SK-N-SH treated with all-trans-retinoic acid at 6 μM for 48 hours (cell line): Measurements from ENCODE around the gene QRFP.
"Not testable (repeated sequence)": the region's sequence is repeated elsewhere in the genome, so short reads cannot be mapped to it uniquely, and the experiment has no call there.

Experiments used
- ATAC-seq: fragments of 200-7000 bp; cut with Tn5 transposase; 3 replicates; pipeline ENCODE4 v1.9.1; 2020; ENCODE audit warnings: mild to moderate bottlenecking, moderate library complexity
- ARNTL ChIP-seq: fragments of 450-650 bp; formaldehyde crosslinking; IDR thresholded peaks from 2 replicates; pipeline ENCODE4 v1.5.0; 2020; ENCODE audit warnings: low read depth, mild to moderate bottlenecking, moderate library complexity, borderline replicate concordance
- BACH2 ChIP-seq: fragments of 250-450 bp; sonication (Bioruptor Pico); IDR thresholded peaks from 2 replicates; pipeline ENCODE4 v1.9.0; 2021; ENCODE audit warnings: mild to moderate bottlenecking, borderline replicate concordance
- CSDC2 ChIP-seq: fragments of 250-450 bp; sonication (Bioruptor Pico); IDR thresholded peaks from 2 replicates; pipeline ENCODE4 v1.5.0; 2020; ENCODE audit warnings: mild to moderate bottlenecking, moderate library complexity
- ESRRG ChIP-seq: fragments of 250-450 bp; sonication (Bioruptor Pico); IDR thresholded peaks from 2 replicates; pipeline ENCODE4 v1.6.1; 2021; ENCODE audit warnings: mild to moderate bottlenecking
- GLIS3 ChIP-seq: fragments of 250-450 bp; sonication (Bioruptor Pico); IDR thresholded peaks from 2 replicates; pipeline ENCODE4 v1.5.0; 2020; ENCODE audit warnings: mild to moderate bottlenecking, moderate library complexity
- ISL1 ChIP-seq: fragments of 250-450 bp; sonication (Bioruptor Pico); IDR thresholded peaks from 2 replicates; pipeline ENCODE4 v2.1.2; 2022; ENCODE audit warnings: mild to moderate bottlenecking, moderate library complexity
- OSR1 ChIP-seq: fragments of 250-450 bp; sonication (Bioruptor Pico); IDR thresholded peaks from 2 replicates; pipeline ENCODE4 v1.8.0; 2022; ENCODE audit warnings: moderate library complexity, mild to moderate bottlenecking, inconsistent platforms
- PPARA ChIP-seq: fragments of 250-450 bp; sonication (Bioruptor Pico); IDR thresholded peaks from 2 replicates; pipeline ENCODE4 v1.5.0; 2020; ENCODE audit warnings: mild to moderate bottlenecking, borderline replicate concordance
- RARB ChIP-seq: fragments of 250-450 bp; sonication (Bioruptor Pico); IDR thresholded peaks from 2 replicates; pipeline ENCODE4 v1.8.0; 2021; ENCODE audit warnings: mild to moderate bottlenecking, moderate library complexity
- TCF4 ChIP-seq: fragments of 250-450 bp; sonication (Bioruptor Pico); IDR thresholded peaks from 2 replicates; pipeline ENCODE4 v1.8.0; 2021; ENCODE audit warnings: mild to moderate bottlenecking, moderate library complexity, borderline replicate concordance
- TOX ChIP-seq: fragments of 250-450 bp; sonication (Bioruptor Pico); IDR thresholded peaks from 2 replicates; pipeline ENCODE4 v1.8.0; 2021; ENCODE audit warnings: mild to moderate bottlenecking, moderate library complexity, borderline replicate concordance
- TSHZ2 ChIP-seq: fragments of 250-450 bp; sonication (Bioruptor Pico); IDR thresholded peaks from 2 replicates; pipeline ENCODE4 v1.5.0; 2020; ENCODE audit warnings: mild to moderate bottlenecking, moderate library complexity
- ZFP3 ChIP-seq: fragments of 250-450 bp; sonication (Bioruptor Pico); IDR thresholded peaks from 2 replicates; pipeline ENCODE4 v1.5.0; 2020; ENCODE audit warnings: mild to moderate bottlenecking, moderate library complexity
- ZNF565 ChIP-seq: fragments of 450-650 bp; formaldehyde crosslinking; conservative IDR thresholded peaks from 2 replicates; pipeline ENCODE4 v1.5.0; 2020; ENCODE audit warnings: low read depth, mild to moderate bottlenecking, moderate library complexity
- ZNF70 ChIP-seq: fragments of 450-650 bp; formaldehyde crosslinking; IDR thresholded peaks from 2 replicates; pipeline ENCODE4 v1.5.0; 2020; ENCODE audit warnings: mild to moderate bottlenecking, moderate library complexity
- ZNF8 ChIP-seq: fragments of 450-650 bp; formaldehyde crosslinking; IDR thresholded peaks from 2 replicates; pipeline ENCODE4 v1.5.0; 2020; ENCODE audit warnings: mild to moderate bottlenecking, moderate library complexity
- TF ChIP-seq, protein P1 (sequence below): fragments of 250-450 bp; sonication (Bioruptor Pico); IDR thresholded peaks from 2 replicates; pipeline ENCODE4 v1.8.0; 2021; ENCODE audit warnings: low read depth, mild to moderate bottlenecking, moderate library complexity, borderline replicate concordance
- TF ChIP-seq, protein P2 (sequence below): fragments of 250-450 bp; sonication (Bioruptor Pico); IDR thresholded peaks from 2 replicates; pipeline ENCODE4 v1.5.1; 2020; ENCODE audit warnings: low read depth, mild to moderate bottlenecking, moderate library complexity
- TF ChIP-seq, protein P3 (sequence below): fragments of 250-450 bp; sonication (Bioruptor Pico); IDR thresholded peaks from 2 replicates; pipeline ENCODE4 v1.8.0; 2020; ENCODE audit warnings: mild to moderate bottlenecking, moderate library complexity, borderline replicate concordance

Gene QRFP

DNA sequence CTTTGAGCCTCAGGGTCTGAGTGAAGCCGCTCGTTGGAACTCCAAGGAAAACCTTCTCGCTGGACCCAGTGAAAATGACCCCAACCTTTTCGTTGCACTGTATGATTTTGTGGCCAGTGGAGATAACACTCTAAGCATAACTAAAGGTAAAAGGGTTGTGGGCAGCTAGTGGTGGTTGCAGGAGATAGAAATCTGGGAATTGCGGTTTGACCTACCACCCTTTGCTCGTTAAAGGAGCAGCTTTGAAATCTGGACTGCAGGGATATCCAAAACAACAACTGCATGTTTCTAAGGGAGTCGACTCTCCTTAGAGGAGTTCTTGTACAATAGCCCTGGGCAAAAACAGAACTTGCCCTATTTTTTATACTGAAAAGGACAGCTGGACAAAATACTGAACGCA is 42.5 kb downstream of the QRFP start:
- no peak for ATAC-seq
- TF ChIP-seq PPARA (CRISPR knock-in tag) (0 out of 2 replicates have a peak, but pooled peaks have one; percentile 14), TSHZ2 (CRISPR knock-in tag) (no peak)

GRCh38 chr9:130852801-130853200 is 43.8 kb downstream of the QRFP start:
- ATAC-seq, result no peak
- TF ChIP-seq, protein P1, sequence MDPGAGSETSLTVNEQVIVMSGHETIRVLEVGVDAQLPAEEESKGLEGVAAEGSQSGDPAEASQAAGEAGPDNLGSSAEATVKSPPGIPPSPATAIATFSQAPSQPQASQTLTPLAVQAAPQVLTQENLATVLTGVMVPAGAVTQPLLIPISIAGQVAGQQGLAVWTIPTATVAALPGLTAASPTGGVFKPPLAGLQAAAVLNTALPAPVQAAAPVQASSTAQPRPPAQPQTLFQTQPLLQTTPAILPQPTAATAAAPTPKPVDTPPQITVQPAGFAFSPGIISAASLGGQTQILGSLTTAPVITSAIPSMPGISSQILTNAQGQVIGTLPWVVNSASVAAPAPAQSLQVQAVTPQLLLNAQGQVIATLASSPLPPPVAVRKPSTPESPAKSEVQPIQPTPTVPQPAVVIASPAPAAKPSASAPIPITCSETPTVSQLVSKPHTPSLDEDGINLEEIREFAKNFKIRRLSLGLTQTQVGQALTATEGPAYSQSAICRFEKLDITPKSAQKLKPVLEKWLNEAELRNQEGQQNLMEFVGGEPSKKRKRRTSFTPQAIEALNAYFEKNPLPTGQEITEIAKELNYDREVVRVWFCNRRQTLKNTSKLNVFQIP (CRISPR knock-in tag), result no peak
- TF ChIP-seq, protein P2, sequence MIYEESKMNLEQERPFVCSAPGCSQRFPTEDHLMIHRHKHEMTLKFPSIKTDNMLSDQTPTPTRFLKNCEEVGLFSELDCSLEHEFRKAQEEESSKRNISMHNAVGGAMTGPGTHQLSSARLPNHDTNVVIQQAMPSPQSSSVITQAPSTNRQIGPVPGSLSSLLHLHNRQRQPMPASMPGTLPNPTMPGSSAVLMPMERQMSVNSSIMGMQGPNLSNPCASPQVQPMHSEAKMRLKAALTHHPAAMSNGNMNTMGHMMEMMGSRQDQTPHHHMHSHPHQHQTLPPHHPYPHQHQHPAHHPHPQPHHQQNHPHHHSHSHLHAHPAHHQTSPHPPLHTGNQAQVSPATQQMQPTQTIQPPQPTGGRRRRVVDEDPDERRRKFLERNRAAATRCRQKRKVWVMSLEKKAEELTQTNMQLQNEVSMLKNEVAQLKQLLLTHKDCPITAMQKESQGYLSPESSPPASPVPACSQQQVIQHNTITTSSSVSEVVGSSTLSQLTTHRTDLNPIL (CRISPR knock-in tag), result no peak
- TF ChIP-seq ZNF8, result no peak
- TF ChIP-seq TCF4, result no peak
- TF ChIP-seq ISL1 (CRISPR knock-in tag), result no peak
- no peak for TF ChIP-seq ESRRG
- no peak for TF ChIP-seq OSR1 (CRISPR knock-in tag)
- TF ChIP-seq RARB (CRISPR knock-in tag), result no peak
- no peak for TF ChIP-seq ZNF70 (CRISPR knock-in tag)
- no peak for TF ChIP-seq CSDC2 (CRISPR knock-in tag)
- no peak for TF ChIP-seq ZNF565 (CRISPR knock-in tag)

DNA sequence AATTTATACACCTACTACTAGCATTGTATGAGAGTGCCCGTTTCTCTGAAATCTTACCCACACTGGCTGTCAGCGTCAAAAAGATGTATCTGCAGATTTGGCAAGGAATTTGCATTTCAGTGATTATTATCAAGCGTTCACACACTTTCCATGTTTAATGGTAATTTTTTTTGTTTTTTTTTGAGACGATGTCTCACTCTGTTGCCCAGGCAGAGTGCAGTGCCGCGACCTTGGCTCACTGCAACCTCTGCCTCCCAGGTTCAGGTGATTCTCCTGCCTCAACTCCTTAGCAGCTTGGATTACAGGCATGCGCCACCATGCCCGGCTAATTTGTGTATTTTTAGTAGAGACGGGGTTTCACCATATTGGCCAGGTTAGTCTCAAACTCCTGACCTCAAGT is 47.3 kb downstream of the QRFP start:
- no peak for ATAC-seq
- no peak for TF ChIP-seq CSDC2 (CRISPR knock-in tag)
- no peak for TF ChIP-seq TSHZ2 (CRISPR knock-in tag)
- no peak for TF ChIP-seq ZNF565 (CRISPR knock-in tag)
- no peak for TF ChIP-seq ISL1 (CRISPR knock-in tag)
- TF ChIP-seq ESRRG, result no peak
- TF ChIP-seq GLIS3 (CRISPR knock-in tag), result no peak
- no peak for TF ChIP-seq PPARA (CRISPR knock-in tag)
- TF ChIP-seq TOX (CRISPR knock-in tag), result no peak

GRCh38 chr9:130848514-130848913 is 48.1 kb downstream of the QRFP start:
- ATAC-seq, result not testable (repeated sequence)

DNA sequence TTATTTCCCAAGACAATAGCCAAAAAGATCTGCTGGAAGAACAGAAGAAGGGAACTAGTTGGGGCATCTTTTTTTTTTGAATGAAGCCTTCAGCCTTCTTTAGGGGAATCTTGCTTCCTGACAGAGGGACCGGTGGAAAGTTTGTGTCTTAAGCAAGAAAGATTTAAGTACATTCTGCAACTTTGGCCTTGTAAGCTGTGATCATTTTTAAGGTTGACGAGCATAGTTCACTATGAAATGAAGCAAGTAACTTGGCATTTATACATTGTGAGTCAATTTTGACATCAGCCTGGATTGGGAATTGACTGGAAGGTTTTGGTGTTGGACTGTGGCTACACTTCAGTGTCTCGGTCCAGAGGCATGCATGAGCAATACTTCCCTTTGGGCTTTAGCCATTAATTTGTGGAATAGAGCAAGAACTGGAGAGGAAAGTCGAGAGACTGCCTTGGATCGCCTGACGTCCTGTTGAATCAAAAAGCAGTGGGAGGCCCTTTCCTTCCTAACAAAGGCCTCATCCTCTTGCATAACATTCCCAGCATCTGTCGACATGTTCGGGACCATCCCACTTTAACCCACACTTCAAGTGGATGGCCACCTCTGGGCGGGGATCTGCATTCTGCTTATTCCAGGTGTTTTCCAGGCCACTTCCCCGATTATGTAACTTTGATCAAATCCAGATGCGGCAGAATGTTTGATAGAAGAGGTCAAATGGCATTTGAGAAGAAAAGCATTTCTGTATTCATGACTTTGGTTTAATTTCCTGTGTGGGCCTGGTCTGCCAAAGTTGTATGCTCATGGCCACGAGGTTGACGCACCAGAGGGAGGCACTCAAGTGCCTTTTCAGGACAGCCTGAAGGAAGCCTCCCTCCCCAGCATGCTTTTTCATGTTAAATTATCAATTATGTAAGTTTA is 49.0 kb downstream of the QRFP start:
- peak; percentile 66 for ATAC-seq
- TF ChIP-seq CSDC2 (CRISPR knock-in tag), result no peak
- TF ChIP-seq BACH2, result no peak
- TF ChIP-seq, protein P3, sequence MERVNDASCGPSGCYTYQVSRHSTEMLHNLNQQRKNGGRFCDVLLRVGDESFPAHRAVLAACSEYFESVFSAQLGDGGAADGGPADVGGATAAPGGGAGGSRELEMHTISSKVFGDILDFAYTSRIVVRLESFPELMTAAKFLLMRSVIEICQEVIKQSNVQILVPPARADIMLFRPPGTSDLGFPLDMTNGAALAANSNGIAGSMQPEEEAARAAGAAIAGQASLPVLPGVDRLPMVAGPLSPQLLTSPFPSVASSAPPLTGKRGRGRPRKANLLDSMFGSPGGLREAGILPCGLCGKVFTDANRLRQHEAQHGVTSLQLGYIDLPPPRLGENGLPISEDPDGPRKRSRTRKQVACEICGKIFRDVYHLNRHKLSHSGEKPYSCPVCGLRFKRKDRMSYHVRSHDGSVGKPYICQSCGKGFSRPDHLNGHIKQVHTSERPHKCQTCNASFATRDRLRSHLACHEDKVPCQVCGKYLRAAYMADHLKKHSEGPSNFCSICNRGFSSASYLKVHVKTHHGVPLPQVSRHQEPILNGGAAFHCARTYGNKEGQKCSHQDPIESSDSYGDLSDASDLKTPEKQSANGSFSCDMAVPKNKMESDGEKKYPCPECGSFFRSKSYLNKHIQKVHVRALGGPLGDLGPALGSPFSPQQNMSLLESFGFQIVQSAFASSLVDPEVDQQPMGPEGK, result no peak
- 0 out of 2 replicates have a peak, but pooled peaks have one; percentile 40 for TF ChIP-seq RARB (CRISPR knock-in tag)
- TF ChIP-seq ZFP3 (CRISPR knock-in tag), result peak; percentile 29; the same call in 1 of the 2 replicates
- 0 out of 2 replicates have a peak, but pooled peaks have one; percentile 16 for TF ChIP-seq TSHZ2 (CRISPR knock-in tag)
- no peak for TF ChIP-seq ARNTL (CRISPR knock-in tag)
- no peak for TF ChIP-seq GLIS3 (CRISPR knock-in tag)
- TF ChIP-seq TOX (CRISPR knock-in tag), result no peak
- no peak for TF ChIP-seq ZNF8
